H1 (cell line): ENCODE data around the gene CD38. TPM values are rescaled to one million over a fixed set of nuclear protein-coding genes. Genes with fewer than 3 reads are reported as not detected.

Experiments used
- CTCF ChIA-PET: fragments of 300-600 bp; sonication (Branson Sonifier 250); formaldehyde crosslinking; loops from one replicate; lab custom pipeline; 2021; ENCODE audit not compliant: partially characterized antibody; lab: Charles Lee
- POLR2A ChIA-PET: fragments of 300-600 bp; sonication (Branson Sonifier 250); formaldehyde crosslinking; loops from one replicate; lab custom pipeline; 2021; ENCODE audit warnings: inconsistent platforms; ENCODE audit not compliant: partially characterized antibody; lab: Charles Lee
- DNase-seq, 2 experiments: peaks; one replicate each; pipeline versions ENCODE4 v3.0.0 to v3.0.0-alpha.2; 2010 to 2022; ENCODE audit warnings: low spot score in 2 of 2, low read depth in 1 of 2, mixed read lengths in 1 of 2
- FAIRE-seq: peaks from 2 replicates; lab custom pipeline; 2011; peaks lifted over from hg19 to GRCh38; lab: Jason Lieb, UNC
- H2AFZ ChIP-seq: 2 replicates; pipeline ENCODE4 v1.8.1; 2012; ENCODE audit warnings: low read length, inconsistent platforms
- H2AK5ac ChIP-seq: 2 replicates; pipeline ENCODE4 v1.6.1; 2013; ENCODE audit warnings: low read depth, low read length
- H2BK120ac ChIP-seq: replicated peaks from 2 replicates; pipeline ENCODE3; 2013; ENCODE audit warnings: low read depth, low read length, inconsistent platforms
- H2BK12ac ChIP-seq: 2 replicates; pipeline ENCODE4 v1.6.1; 2013; ENCODE audit warnings: low read depth, low read length
- H2BK15ac ChIP-seq: 2 replicates; pipeline ENCODE4 v1.6.1; 2013; ENCODE audit warnings: low read length
- H2BK20ac ChIP-seq: 2 replicates; pipeline ENCODE4 v1.6.1; 2013; ENCODE audit warnings: low read length
- H2BK5ac ChIP-seq: 2 replicates; pipeline ENCODE4 v1.6.1; 2013; ENCODE audit warnings: low read depth, low read length
- H3K14ac ChIP-seq: 2 replicates; pipeline ENCODE4 v1.6.1; 2013; ENCODE audit warnings: inconsistent platforms; ENCODE audit not compliant: insufficient read length
- H3K18ac ChIP-seq: 2 replicates; pipeline ENCODE4 v1.6.1; 2013; ENCODE audit warnings: low read length; ENCODE audit errors: extremely low read depth
- H3K23ac ChIP-seq: 2 replicates; pipeline ENCODE4 v1.6.1; 2013; ENCODE audit warnings: inconsistent platforms; ENCODE audit not compliant: insufficient read length
- H3K23me2 ChIP-seq: 2 replicates; pipeline ENCODE4 v1.6.1; 2013; ENCODE audit warnings: low read depth, low read length
- H3K27ac ChIP-seq: 2 replicates; pipeline ENCODE4 v1.6.1; 2011; ENCODE audit warnings: low read depth, low read length, inconsistent platforms
- H3K27me3 ChIP-seq, 4 experiments: replicated peaks in 1 of 4; 1 replicate in 1 of 4; 2 replicates in 3 of 4; pipeline versions ENCODE4 v1.6.1 to v1.8.1; 2011 to 2013; ENCODE audit warnings: low read length in 3 of 4, mild to moderate bottlenecking in 3 of 4, inconsistent platforms in 2 of 4, mixed read lengths in 2 of 4, moderate library complexity in 1 of 4; ENCODE audit not compliant: control insufficient read depth in 3 of 4, insufficient read depth in 3 of 4; ENCODE audit errors: extremely low read depth in 1 of 4
- H3K36me3 ChIP-seq, 4 experiments: 2 replicates each; pipeline versions ENCODE4 v1.6.1 to v1.8.1; 2011 to 2013; ENCODE audit warnings: mild to moderate bottlenecking in 4 of 4, low read length in 3 of 4, moderate library complexity in 2 of 4, control low read depth in 1 of 4, inconsistent platforms in 1 of 4; ENCODE audit not compliant: insufficient read depth in 4 of 4, control insufficient read depth in 2 of 4
- H3K4ac ChIP-seq: replicated peaks from 2 replicates; pipeline ENCODE3; 2013; ENCODE audit warnings: low read length, low read depth, mixed read lengths, inconsistent platforms; ENCODE audit not compliant: insufficient read length
- H3K4me1 ChIP-seq, 4 experiments: replicated peaks in 1 of 4; 1 replicate in 1 of 4; 2 replicates in 3 of 4; pipeline versions ENCODE4 v1.6.1 to v1.8.1; 2011 to 2013; ENCODE audit warnings: low read length in 3 of 4, inconsistent platforms in 2 of 4, mixed read lengths in 1 of 4; ENCODE audit not compliant: insufficient read depth in 4 of 4, control insufficient read depth in 3 of 4
- H3K4me2 ChIP-seq, 2 experiments: 2 replicates each; pipeline versions ENCODE4 v1.6.1 to v1.8.1; 2011 to 2013; ENCODE audit warnings: low read depth in 2 of 2, low read length in 2 of 2, control low read depth in 1 of 2, inconsistent platforms in 1 of 2, mild to moderate bottlenecking in 1 of 2; ENCODE audit not compliant: insufficient read depth in 1 of 2
- H3K4me3 ChIP-seq, 4 experiments: fragments of 200-600, 300-600 bp in 1 of 4; sonication (generic), shearing (Covaris generic), sonication (Bioruptor Twin) in 1 of 4; 2 replicates each; pipeline versions ENCODE4 v1.5.1 to v1.8.1; 2011 to 2016; ENCODE audit warnings: low read length in 4 of 4, low read depth in 3 of 4, control low read depth in 2 of 4, inconsistent platforms in 2 of 4, mild to moderate bottlenecking in 2 of 4, mixed read lengths in 1 of 4, moderate library complexity in 1 of 4; ENCODE audit not compliant: insufficient read depth in 2 of 4; ENCODE audit errors: extremely low read depth in 1 of 4
- H3K56ac ChIP-seq: replicated peaks from 2 replicates; pipeline ENCODE3; 2013; ENCODE audit warnings: low read depth, mild to moderate bottlenecking, mixed read lengths, low read length, inconsistent platforms; ENCODE audit not compliant: insufficient read length
- H3K79me1 ChIP-seq: 2 replicates; pipeline ENCODE4 v1.6.1; 2013; ENCODE audit warnings: low read depth, low read length, control low read depth
- H3K79me2 ChIP-seq, 2 experiments: 2 replicates each; pipeline versions ENCODE4 v1.6.1 to v1.8.1; 2012 to 2013; ENCODE audit warnings: low read length in 2 of 2, mild to moderate bottlenecking in 2 of 2, inconsistent platforms in 1 of 2; ENCODE audit not compliant: insufficient read depth in 2 of 2, control insufficient read depth in 1 of 2
- H3K9ac ChIP-seq, 4 experiments: replicated peaks in 1 of 4; 1 replicate in 1 of 4; 2 replicates in 3 of 4; pipeline versions ENCODE4 v1.6.1 to v1.8.1; 2011 to 2013; ENCODE audit warnings: low read depth in 3 of 4, low read length in 3 of 4, control low read depth in 2 of 4, mild to moderate bottlenecking in 2 of 4, moderate library complexity in 2 of 4, inconsistent platforms in 1 of 4; ENCODE audit errors: extremely low read depth in 1 of 4
- H3K9me3 ChIP-seq, 2 experiments: 2 replicates each; pipeline versions ENCODE4 v1.6.1 to v1.8.1; 2012 to 2013; ENCODE audit warnings: mild to moderate bottlenecking in 2 of 2, moderate library complexity in 2 of 2, control low read depth in 1 of 2, inconsistent platforms in 1 of 2, low read depth in 1 of 2, low read length in 1 of 2, mixed read lengths in 1 of 2; ENCODE audit not compliant: insufficient read depth in 2 of 2
- H4K20me1 ChIP-seq, 2 experiments: replicated peaks in 1 of 2; 2 replicates each; pipeline versions ENCODE3 to v1.8.1; 2011 to 2013; ENCODE audit warnings: inconsistent platforms in 2 of 2, low read length in 2 of 2, mild to moderate bottlenecking in 1 of 2; ENCODE audit not compliant: insufficient read depth in 2 of 2, control insufficient read depth in 1 of 2
- H4K5ac ChIP-seq: 2 replicates; pipeline ENCODE4 v1.6.1; 2013; ENCODE audit warnings: low read length, low read depth, mixed read lengths, inconsistent platforms; ENCODE audit not compliant: insufficient read length
- H4K8ac ChIP-seq: 2 replicates; pipeline ENCODE4 v1.8.0; 2013; ENCODE audit warnings: mild to moderate bottlenecking, moderate library complexity, low read length, inconsistent platforms; ENCODE audit not compliant: insufficient read depth; ENCODE audit errors: extremely low read depth
- H4K91ac ChIP-seq: replicated peaks from 2 replicates; pipeline ENCODE3; 2013; ENCODE audit warnings: low read length, mixed read lengths, inconsistent platforms; ENCODE audit not compliant: insufficient read length
- BRCA1 ChIP-seq: IDR thresholded peaks from 2 replicates; pipeline ENCODE4 v1.6.1; 2012; ENCODE audit warnings: low read depth, low read length, improper control_type of control experiment
- KDM5A ChIP-seq: fragments of 200-600 bp; IDR thresholded peaks from 2 replicates; pipeline ENCODE4 v1.7.1; 2012; ENCODE audit warnings: mild to moderate bottlenecking, low read length, inconsistent platforms, mixed read lengths
- TBP ChIP-seq: IDR thresholded peaks from 2 replicates; pipeline ENCODE4 v1.6.1; 2011; ENCODE audit warnings: low read depth, low read length, improper control_type of control experiment
- TEAD4 ChIP-seq: IDR thresholded peaks from 2 replicates; pipeline ENCODE4 v1.6.1; 2012; ENCODE audit warnings: low read depth, low read length, inconsistent platforms, mixed read lengths
- WGBS, 2 experiments: shearing (Covaris generic) in 1 of 2; methylation state at CpG; one replicate each; pipeline versions ENCODE4 v1.1.6 to v1.1.7; 2013 to 2015; ENCODE audit warnings: low lambda C conversion rate in 2 of 2, mixed read lengths in 2 of 2, inconsistent platforms in 1 of 2, low coverage in 1 of 2, missing lambda C conversion rate in 1 of 2; ENCODE audit not compliant: insufficient replicate concordance in 2 of 2, insufficient coverage in 1 of 2, insufficient read length in 1 of 2; ENCODE audit errors: extremely low coverage in 1 of 2, missing lambda C conversion rate in 1 of 2; 5-methylcytosine and 5-hydroxymethylcytosine counted together
- polyA plus RNA-seq, 7 experiments: library from polyadenylated mRNA; depleted of rRNA in 3 of 7; stranded (reverse) in 5 of 7; unstranded in 2 of 7; fragments of >200 nt in 5 of 7; fragments of 200-250 nt in 2 of 7; gene quantifications; 1 replicate in 5 of 7; 2 replicates in 1 of 7; 4 replicates in 1 of 7; pipeline versions ENCODE4 v1.2.1 to v1.2.3, GENCODE V29; 2011 to 2013; ENCODE audit warnings: missing spikeins in 2 of 7, mixed read lengths in 2 of 7
- total RNA-seq: library from RNA; stranded (reverse); fragmentation: NEBNext Ultra II Directional; extraction: Animal tissue kit (Norgen Biotek cat#: 25700); gene quantifications from 2 replicates; pipeline ENCODE4 v1.2.1, GENCODE V29; 2021
- TF ChIP-seq, protein P1 (sequence below): IDR thresholded peaks from 2 replicates; pipeline ENCODE4 v1.6.1; 2012; ENCODE audit warnings: inconsistent platforms

CD38 gene
- total and polyA plus RNA-seq, 2 of the 8 experiments (the other 6 are each of a cell fraction or from before 2014, with no cell fraction given) = 0.14 to 0.24 TPM

DNA sequence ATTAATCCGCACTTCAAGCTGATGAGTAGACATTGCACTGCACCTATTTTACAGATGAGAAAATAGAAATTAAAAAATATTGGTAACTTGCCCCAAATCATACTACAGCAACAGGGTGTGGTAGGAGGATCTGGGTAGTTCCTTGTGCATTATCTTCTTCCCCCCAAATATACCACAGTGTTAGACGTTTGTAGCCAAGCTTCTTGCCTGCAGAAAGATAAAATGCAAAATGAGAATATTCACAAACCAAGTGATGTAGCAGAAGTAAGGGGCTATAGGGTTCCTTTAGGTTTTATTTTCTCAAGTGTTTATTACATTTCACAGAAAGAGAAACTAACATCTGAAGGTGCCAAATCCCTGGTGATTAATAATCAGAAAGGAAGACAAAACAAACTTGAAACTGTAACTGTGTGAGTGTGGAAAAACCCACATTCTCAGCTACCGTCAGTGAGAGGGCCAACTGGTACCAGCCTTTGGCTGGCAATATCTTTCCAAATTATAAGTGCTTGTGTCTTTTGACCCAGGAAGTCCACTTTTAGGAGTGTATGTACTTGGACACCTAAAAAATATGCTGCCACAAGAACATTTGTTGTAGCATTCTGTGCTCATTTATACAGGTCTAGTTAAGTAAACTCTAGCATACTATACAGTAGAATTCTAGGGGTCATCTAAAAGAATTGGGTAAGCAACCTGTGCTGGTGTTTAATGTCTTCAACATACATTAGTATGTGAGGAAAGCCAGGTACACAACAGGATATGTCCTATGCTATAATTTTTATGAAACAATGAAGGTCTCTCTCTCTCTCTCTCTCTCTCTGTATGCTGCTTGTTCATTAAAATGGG is 6.7 kb upstream of the CD38 start:
- Histone ChIP-seq H3K18ac (no peak overlapping the region), H2BK12ac (no peak overlapping the region), H3K4ac (no peak overlapping the region), H4K20me1 (no peaks in the 10 kb centered on the region), H2AFZ (no peak overlapping the region), H3K14ac (no peak overlapping the region), H4K5ac (no peak overlapping the region), H3K4me3 (no peak overlapping the region), H2BK20ac (no peak overlapping the region), H3K23ac (no peak overlapping the region), H3K27ac (no peak overlapping the region), H3K4me1 (no peaks in the 10 kb centered on the region), H3K9ac (no peak overlapping the region), H3K4me2 (no peak overlapping the region), H2BK15ac (no peak overlapping the region), H4K91ac (no peak overlapping the region), H3K56ac (no peak overlapping the region), H2BK5ac (no peak overlapping the region), H4K8ac (no peak overlapping the region), H3K79me1 (no peaks in the 10 kb centered on the region), H3K27me3 (peaks cover 0 to 5% (median 0%) of the 10 kb centered on the region in 4 experiments; a peak in 2 of 7 replicates), H3K79me2 (no peaks in the 10 kb centered on the region), H3K9me3 (no peaks in the 10 kb centered on the region), H2BK120ac (no peak overlapping the region), H3K23me2 (no peaks in the 10 kb centered on the region), H3K36me3 (no peaks in the 10 kb centered on the region), H2AK5ac (no peak overlapping the region)
- ChIA-PET CTCF (interaction anchor here (1.0 to 2.7 kb wide), 3 partner anchors 11 to 292 kb away, joined by 3 to 8 read pairs (median 3); no protein-coding TSS in a partner anchor), POLR2A (no interaction called here)
- no peak for FAIRE-seq
- DNase-seq = no peak
- WGBS, 2 experiments = 83% methylated on average over 3 of the region's 3 CpGs; no CpG with 5 or more reads in 1 of the 2 experiments
- TF ChIP-seq KDM5A = no peak
- TF ChIP-seq BRCA1 = no peak
- TF ChIP-seq, protein P1, sequence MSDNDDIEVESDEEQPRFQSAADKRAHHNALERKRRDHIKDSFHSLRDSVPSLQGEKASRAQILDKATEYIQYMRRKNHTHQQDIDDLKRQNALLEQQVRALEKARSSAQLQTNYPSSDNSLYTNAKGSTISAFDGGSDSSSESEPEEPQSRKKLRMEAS = no peak
- no peak for TF ChIP-seq TBP
- no peak for TF ChIP-seq TEAD4
